ENCODE measurements around the gene POLDIP3.
"Not testable (repeated sequence)": the region's sequence is repeated elsewhere in the genome, so short reads cannot be mapped to it uniquely, and the experiment has no call there.

The POLDIP3 gene

DNA sequence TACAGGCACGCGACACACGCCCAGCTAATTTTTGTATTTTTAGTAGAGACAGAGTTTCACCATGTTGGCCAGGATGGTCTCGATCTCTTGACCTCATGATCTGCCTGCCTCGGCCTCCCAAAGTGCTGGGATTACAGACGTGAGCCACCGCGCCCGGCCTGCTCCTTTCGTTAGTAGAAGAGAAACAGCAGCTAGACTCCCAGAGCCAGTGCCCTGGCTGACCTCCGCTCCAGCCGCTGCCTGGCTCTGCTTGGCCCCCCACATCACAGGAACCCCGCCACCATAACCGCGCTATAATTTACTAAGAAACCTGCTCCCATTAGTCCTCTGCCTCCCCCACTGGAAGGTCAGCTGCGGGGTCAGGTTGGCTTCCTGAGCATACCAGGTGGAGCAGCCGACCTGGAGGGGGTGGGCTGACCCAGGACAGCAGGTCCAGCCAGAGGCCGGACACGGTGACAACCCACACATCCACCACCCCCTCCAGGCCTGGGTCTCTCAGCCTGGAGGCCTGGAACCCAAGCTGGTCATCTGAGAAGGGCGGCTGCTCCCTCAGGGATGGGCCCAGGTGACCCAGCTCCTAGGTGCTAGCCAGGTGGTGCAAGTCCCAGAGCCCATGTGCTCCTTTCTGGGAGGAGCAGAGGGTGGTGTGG is 7.5 kb upstream of the POLDIP3 start:
- FAIRE-seq = no peak
- DNase-seq (ENCODE audit: extremely low spot score, insufficient read length, low read depth) = no peak

DNA sequence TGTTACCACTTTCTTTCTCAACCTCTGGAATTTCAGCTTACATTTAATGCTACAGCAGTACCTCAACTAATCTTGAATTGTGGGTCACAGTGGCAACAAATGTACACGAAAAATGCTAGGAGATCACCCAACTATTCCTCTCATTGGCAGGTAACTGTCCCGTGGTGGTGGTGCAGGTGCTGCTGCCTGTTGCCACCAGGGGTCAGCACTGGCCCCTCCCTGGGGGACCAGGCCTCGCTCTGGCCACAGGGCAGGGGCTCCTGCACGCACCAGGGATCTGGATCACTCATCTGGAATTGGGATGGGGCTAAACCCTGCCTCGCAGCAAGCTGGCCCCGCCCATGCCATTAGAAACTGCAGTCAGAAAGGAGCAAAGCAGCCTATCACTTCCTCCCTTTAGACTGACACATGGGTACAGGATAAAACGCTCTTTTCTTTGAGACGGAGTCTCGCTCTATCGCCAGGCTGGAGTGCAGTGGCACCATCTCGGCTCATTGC is 6.9 kb upstream of the POLDIP3 start:
- DNase-seq (ENCODE audit: extremely low spot score, insufficient read length, low read depth) (peak; percentile 54), FAIRE-seq (peak; percentile 89)

DNA sequence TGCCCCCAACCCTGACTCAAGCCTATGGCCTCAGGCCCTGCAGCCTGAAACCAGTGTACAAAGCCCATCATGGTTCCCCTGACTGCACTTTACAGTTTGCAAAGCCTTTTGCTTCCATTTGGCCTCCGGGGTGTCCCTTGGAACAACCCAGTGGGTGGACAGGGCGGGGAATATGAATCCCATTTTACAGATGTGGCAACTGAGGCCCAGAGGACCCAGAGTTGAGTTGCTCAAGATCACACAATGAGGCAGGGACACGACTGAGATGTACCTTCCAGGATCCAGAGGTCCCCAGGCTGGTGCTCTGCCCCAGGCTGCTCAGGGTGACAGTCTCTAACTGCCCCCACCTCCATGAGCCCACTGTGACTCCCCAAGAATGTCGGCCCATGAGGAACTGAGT is 5.4 kb upstream of the POLDIP3 start:
- no peak for FAIRE-seq
- no peak for DNase-seq (ENCODE audit: extremely low spot score, insufficient read length, low read depth)

DNA sequence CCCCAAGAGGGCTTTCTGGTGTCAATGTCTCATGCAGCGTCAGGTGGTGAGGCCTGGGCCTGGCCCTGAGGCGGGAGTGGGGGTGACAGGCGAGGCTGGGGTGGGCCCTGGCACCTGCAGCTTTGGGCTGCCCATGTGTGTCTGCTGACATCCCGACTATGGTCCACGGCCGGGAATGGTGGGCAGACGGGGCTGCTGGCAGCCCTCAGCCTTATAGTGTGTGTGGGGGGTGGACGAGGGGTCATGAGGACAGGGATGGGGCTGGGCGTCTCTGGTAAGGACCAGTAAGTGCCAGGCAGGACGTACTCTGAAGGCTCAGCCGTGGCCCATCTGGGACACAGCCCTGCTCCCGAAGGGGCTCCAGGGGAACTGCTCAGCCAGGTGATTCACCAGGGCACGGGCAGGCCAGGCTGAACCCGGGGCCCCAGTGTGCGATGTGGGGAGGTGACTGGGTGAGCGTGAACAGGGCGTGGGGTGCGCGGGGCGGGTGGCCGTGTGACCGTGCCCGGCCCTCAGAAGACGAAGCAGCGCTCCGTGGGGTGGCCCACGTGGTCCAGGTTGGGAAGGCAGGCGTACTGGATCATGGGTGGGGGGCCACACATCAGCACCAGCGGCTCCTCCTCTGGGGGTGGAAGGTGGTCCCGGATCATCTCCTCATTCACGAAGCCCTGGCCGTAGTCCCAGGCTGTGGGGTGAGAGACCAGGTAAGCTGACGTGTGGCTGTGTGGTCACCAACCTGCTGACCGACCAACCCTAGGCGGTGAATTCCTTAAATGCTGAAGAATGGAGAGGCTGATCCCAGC is 4.8 kb upstream of the POLDIP3 start:
- no peak for DNase-seq (ENCODE audit: extremely low spot score, insufficient read length, low read depth)
- no peak for FAIRE-seq

DNA sequence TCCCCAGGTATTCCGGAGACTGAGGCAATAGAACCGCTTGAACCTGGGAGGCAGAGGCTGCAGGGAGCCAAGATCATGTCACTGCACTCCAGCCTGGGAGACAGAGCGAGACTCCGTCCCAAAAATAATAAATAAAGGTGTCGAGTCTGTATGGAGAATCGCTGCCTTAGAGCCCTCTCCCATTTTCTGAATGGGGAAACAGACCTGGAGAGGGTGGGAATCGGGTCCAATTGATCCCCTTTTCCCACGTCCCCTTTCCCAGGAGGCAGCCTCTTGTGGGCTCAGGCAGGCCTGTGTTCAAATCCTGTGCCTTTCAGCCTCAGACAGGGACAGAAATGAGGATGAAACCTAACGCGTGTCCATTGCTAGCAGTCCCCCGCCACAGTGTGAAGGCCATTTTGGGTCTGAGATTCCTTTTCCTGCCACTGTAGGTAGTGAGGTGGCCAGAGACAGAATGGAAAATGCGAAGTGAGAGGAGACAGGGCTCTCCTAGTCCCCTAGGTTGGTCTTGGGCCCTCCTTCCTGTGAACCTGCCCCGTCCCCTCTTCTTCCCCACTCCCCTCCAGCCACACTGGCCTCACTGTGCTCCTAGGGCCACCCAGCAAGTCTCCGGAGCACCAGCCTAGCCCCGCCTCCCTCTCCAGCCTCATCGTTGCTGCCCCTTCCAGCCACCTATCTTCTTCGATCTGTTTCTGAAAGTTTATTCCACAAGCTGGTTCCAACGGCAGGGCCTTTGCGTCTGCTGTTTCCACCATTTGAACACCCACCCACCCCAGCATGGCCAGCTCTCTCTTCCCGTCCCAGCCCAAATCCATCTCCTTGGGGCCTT is 2.7 kb upstream of the POLDIP3 start:
- FAIRE-seq (no peak), DNase-seq (ENCODE audit: extremely low spot score, insufficient read length, low read depth) (no peak)

DNA sequence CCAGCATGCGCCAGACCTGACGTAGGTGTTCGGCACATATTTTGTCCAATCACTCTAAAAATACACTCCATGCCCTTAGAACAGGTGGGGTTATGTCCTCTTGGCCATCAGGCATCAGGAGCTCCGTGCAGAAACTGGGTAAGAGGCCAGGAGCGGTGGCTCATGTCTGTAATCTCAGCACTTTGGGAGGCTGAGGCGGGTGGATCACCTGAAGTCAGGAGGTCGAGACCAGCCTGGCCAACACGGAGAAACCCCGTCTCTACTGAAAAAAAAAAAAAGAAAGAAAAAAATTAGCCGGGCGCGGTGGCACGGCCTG is 1.1 kb upstream of the POLDIP3 start:
- DNase-seq (ENCODE audit: extremely low spot score, insufficient read length, low read depth); FAIRE-seq: not testable (repeated sequence)

DNA sequence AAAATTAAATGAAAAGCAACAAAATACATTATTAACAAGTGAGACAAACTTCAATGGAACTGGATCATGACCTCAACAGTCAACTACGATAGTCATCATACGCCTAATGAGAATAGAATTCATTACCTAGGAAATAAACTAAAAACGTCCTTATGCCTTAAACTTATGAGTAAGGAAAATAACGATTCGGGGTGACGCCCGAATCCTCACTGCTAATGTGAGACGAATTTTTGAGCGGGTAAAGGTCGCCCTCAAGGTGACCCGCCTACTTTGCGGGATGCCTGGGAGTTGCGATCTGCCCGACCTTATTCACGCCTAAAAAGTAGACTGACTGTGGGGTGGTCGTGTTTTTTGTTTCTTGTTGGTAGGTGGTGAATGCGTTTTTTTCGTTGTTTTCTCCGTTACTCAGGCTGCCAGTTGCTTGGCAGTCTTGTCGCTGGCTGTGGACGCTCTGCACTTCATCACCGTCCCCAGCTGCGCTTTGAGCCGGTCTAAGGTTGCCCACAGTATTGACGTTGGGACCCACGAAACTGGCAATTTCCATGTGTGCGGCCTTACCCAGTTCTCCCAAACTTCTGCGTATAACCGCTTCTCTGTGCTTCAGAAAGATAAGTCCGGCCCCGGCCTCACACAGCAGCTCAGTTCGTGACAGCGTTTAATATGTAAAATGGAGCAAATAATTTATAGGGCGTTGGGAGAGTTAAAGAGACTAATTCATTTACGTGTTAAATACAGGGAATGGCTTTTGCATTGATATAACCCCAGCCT is 593 bp upstream of the POLDIP3 start:
- FAIRE-seq = no peak
- peak; percentile 65 for DNase-seq (ENCODE audit: extremely low spot score, insufficient read length, low read depth)

DNA sequence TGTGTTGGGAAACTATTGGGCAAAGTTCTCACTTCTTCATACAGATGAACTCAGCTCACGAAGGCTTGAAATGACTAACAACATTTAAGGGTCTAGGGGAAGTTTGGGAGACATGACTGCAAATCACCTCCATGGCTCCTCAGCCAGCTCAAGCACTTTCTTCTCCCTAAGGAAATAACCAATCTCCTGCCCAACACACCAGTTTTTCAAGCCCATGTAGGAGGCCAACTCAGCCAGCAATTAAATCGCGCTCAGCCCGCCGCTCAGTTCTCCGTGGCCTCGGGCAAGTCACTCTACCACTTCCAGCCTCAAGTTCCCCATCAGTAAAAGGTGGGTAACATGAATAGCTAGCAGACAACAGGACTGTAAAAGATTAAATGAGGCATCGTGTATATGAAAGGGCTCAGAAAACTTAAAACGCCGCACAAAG is 796 bp downstream of the POLDIP3 start:
- no peak for DNase-seq (ENCODE audit: extremely low spot score, insufficient read length, low read depth)
- peak; percentile 52 for FAIRE-seq

DNA sequence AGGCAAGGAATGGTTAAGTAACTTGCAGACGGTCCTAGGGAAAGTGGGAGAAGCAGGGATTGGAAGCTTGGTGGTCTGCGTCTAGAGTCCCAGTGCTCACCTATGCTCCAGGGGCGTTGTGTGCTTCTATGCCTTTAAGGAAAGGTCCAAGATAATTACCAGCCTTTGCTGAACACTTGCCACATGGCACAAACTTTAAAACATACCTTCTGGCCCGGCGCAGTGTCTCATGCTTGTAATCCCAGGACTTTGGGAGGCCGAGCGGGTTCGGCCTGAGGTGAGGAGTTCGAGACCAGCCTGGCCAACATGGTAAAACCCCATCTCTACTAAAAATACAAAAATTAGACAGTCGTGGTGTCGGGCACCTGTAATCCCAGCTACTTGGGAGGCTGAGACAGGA is 2.3 kb downstream of the POLDIP3 start:
- DNase-seq (ENCODE audit: extremely low spot score, insufficient read length, low read depth) = no peak
- no peak for FAIRE-seq

DNA sequence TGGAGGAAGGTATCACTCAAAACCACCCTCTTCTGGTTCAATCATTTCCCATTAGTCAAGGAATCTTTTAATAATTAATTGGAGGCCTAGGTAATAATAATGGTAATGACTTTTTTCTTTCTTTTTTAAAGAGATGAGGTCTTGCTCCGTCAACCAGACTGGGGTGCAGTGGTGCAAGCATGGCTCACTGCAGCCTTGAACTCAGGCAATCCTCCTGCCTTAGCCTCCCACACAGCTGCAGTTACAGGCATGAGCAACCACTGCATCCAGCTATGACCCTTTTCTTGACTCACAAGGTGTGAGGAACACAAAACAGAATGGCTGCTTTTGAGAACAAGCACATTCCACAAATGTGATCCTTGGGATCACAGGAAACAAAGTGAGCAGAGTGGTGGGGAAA is 3.6 kb downstream of the POLDIP3 start:
- DNase-seq (ENCODE audit: extremely low spot score, insufficient read length, low read depth) = no peak
- no peak for FAIRE-seq

DNA sequence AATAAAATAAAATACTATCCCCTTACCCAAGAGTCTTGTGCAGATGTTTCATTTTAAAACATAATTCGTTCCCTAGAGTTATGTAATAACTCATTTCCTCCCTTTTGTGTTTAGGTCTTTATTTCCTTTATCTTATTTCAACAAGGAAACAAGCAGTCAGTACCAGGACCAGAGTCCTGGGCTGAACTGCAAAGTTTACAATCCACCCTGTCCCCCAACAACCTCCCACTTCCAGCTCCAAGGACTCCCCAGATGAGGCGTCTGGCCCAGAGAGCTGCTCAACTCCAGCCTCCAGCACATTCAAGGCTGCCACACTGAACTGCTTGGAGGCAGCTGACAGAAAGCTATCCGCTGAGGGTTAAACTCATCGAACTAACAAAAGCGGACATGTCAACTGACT is 4.5 kb downstream of the POLDIP3 start:
- DNase-seq (ENCODE audit: extremely low spot score, insufficient read length, low read depth) (no peak), FAIRE-seq (no peak)

DNA sequence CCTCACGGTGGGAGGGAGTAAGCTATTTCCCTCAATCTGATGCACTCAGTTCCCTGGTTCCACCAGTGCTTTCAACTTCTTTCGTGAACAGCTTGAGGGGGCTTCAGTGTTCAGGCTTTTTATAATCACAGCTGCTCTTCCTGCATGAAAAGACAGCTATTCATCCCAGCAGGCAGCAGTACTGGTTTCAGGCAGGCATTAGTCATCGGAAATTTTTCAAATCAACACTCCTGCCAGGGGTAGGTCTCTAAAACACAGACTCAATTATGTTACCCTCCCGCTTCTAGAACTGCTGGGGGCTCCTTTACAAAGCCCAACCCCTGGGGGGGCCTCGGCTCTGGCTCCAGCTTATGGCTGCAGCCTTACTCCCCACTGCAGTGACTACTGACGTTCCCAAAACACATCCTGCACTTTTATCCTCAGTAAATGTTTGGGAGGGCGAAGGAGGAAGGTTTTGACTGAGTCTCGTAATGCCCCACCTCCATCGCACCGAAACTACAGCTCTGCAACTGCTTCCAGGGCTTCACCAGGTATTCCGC is 5.8 kb downstream of the POLDIP3 start:
- FAIRE-seq = no peak

DNA sequence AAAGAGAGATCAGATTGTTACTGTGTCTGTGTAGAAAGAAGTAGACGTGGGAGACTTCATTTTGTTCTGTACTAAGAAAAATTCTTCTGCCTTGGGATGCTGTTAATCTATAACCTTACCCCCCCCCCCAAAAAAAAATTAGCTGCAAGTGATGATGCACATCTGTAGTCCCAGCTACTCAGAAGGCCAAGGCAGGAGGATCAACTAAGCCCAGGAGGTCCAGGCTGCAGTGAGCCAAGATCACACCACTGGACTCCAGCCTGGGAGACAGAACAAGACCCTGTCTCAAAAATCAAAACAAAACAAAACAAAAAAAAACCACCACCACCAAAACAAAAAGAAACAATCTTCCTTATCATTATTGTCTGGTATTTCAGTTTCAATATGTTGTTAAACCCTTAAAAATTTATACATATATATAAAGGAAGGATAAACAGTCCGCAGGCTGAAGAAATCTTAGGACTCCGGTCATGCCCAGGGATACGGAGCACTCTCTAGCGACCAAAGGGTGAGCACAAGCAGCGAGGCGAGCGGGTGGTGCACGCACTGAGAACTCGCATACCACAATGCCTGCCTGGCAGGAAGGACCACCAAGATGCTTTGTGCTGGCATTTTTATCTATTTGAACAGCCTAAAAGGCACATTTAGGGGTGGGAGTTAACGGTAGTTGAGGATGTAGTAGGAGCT is 6.4 kb downstream of the POLDIP3 start:
- DNase-seq (ENCODE audit: extremely low spot score, insufficient read length, low read depth) = no peak
- FAIRE-seq = no peak

More for the DNA sequence above, 5.8 kb downstream of the POLDIP3 start:
- no peak for DNase-seq (ENCODE audit: extremely low spot score, insufficient read length, low read depth)

DNA sequence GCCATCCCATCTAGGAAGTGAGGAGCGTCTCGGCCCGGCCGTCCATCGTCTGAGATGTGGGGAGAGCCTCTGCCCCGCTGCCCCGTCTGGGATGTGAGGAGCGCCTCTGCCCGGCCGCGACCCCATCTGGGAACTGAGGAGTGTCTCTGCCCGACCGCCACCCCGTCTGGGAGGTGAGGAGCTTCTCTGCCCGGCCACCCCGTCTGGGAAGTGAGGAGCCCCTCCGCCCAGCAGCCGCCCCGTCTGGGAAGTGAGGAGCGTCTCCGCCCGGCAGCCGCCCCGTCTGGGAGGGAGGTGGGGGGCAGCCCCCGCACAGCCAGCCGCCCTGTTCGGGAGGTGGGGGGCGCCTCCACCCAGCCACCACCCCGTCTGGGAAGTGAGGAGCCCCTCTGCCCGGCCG is 7.0 kb downstream of the POLDIP3 start:
- FAIRE-seq; DNase-seq (ENCODE audit: extremely low spot score, insufficient read length, low read depth): not testable (repeated sequence)

DNA sequence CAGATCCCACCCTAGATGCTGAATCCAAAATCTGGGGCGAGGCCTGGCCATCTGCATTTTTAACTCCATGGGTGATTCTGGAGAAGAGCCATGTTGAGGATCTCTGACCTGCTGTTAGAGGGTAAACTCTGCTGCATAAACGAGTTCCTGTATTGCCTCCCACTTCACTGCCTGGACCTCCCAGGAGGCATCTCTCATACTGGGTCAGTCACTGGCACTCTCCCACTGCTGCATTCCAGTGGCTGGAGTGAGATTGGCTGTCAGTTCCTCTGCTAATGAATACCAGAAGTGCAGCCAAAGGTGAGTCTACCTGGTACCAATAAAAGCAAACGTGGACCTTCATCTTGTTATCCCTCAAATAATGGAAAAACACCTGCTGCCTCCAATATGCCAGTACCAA is 10.3 kb downstream of the POLDIP3 start:
- DNase-seq (ENCODE audit: extremely low spot score, insufficient read length, low read depth) = no peak
- no peak for FAIRE-seq

DNA sequence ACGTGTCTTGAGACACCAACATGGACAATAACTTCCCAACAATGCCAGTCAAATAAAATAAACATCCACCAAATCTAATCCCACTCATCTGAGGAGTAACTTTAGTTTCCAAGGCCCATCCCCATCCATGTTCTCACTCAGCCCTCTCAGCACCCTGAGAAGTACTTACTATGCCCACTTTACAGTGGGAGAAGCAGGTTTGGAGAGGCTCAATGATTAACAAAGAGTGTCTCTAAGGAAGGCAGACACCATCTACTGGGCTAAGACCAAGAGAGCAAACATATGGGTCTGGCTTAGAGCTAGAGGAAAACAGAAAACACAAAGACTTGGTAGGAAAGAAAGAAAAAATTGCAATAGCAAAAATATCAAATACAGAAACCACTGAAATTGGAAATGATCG is 11.3 kb downstream of the POLDIP3 start:
- DNase-seq (ENCODE audit: extremely low spot score, insufficient read length, low read depth) (no peak), FAIRE-seq (no peak)

DNA sequence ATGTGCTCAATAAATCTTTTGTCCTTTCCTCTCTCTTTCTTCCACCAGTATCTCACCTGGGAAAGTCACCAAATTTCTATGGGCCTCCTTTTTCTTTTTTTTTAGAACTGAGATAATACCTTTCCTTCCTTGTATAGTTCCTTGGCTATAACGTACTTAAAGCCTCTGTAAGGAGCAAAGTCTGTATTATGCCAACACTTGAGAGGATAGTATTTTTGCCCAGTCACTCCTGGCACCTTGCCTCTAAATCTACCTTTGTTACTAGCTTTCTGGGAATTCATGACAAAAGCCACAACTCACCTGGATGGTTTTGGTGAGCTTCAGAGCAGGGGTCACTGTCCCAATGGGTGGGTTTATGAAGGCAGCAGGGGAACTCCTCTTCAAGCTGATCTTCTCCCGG is 12.2 kb downstream of the POLDIP3 start:
- DNase-seq (ENCODE audit: extremely low spot score, insufficient read length, low read depth) = no peak
- FAIRE-seq = no peak

DNA sequence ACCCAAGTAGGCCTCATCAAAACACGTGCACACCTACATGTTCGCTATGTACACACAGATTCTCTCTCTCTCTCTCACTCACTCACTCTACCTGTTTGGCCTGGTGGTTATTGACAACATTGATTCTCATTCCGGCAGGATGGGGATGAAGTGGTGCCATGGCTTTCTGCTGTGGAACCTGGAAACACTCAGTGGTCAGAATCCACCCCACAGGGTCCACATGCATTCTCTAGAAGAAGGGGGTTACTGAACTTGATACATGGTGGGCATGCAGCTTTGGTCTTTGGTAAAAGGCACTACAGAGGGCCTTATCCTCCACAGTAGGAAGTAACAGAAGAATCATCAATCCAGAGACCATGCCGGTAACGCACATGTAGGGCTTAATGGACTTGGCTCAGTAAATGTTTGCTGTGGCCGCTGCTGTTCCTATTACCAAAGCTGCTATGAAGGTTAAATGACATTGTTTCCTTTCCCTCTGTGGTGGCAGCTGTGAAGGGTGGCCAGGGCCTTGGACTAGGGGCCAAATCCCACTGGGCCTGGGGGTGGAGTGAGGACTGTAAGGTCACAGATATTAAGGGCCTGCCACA is 12.7 kb downstream of the POLDIP3 start:
- DNase-seq (ENCODE audit: extremely low spot score, insufficient read length, low read depth) (no peak), FAIRE-seq (no peak)
